HAP-1 (cell line): Measurements from ENCODE around the gene SYCE3.
A peak's percentile ranks its signal among the peaks of the same experiment; 100 is the strongest.

ENCODE experiments used
- DNase-seq, 2 experiments: peaks; one replicate each; pipeline ENCODE4 v3.0.0-alpha.2; 2016 to 2020; ENCODE audit warnings: low spot score in 2 of 2
- H3K27me3 ChIP-seq: fragments of 250-450 bp; sonication (Bioruptor Pico); 2 replicates; pipeline ENCODE4 v1.5.1; 2020; ENCODE audit warnings: low read depth, mild to moderate bottlenecking, moderate library complexity
- H3K36me3 ChIP-seq: fragments of 250-450 bp; sonication (Bioruptor Pico); replicated peaks from 2 replicates; pipeline ENCODE4 v1.5.1; 2020; ENCODE audit warnings: mild to moderate bottlenecking
- H3K4me1 ChIP-seq: fragments of 250-450 bp; sonication (Bioruptor Pico); 2 replicates; pipeline ENCODE4 v1.5.1; 2020; ENCODE audit warnings: mild to moderate bottlenecking
- H3K4me3 ChIP-seq: fragments of 250-450 bp; sonication (Bioruptor Pico); 2 replicates; pipeline ENCODE4 v1.5.1; 2020; ENCODE audit warnings: mild to moderate bottlenecking, moderate library complexity
- H3K9me3 ChIP-seq: fragments of 250-450 bp; sonication (Bioruptor Pico); 2 replicates; pipeline ENCODE4 v1.5.1; 2020; ENCODE audit warnings: mild to moderate bottlenecking, moderate library complexity
- in situ Hi-C: fragments of 300-500 bp; cut with MboI; formaldehyde crosslinking; loops from 3 replicates; pipeline ENCODE4 v1.14.3; 2020; ENCODE audit warnings: low sequenced_read_pairs, inconsistent platforms, mixed read lengths

Gene SYCE3

GRCh38 chr22:50576070-50576469 is 13.4 kb upstream of the SYCE3 start:
- in situ Hi-C loops, result no loop called here

GRCh38 chr22:50575426-50575941 is 12.8 kb upstream of the SYCE3 start:
- no peaks in the 10 kb centered on the region for H3K4me1 ChIP-seq
- H3K36me3 ChIP-seq, result peaks cover 81% of the 10 kb centered on the region
- in situ Hi-C loops, result no loop called here

More at GRCh38 chr22:50576070-50576469, 13.4 kb upstream of the SYCE3 start:
- Histone ChIP-seq H3K36me3 (peaks cover 79% of the 10 kb centered on the region), H3K9me3 (no peaks in the 10 kb centered on the region), H3K4me1 (no peaks in the 10 kb centered on the region), H3K4me3 (no peak overlapping the region), H3K27me3 (no peaks in the 10 kb centered on the region)
- peak; percentile 17 to 45 for DNase-seq

GRCh38 chr22:50574383-50574755 is 11.7 kb upstream of the SYCE3 start:
- Histone ChIP-seq H3K4me3 (no peak overlapping the region), H3K27me3 (no peaks in the 10 kb centered on the region), H3K36me3 (peaks cover 81% of the 10 kb centered on the region), H3K9me3 (no peaks in the 10 kb centered on the region), H3K4me1 (no peaks in the 10 kb centered on the region)
- in situ Hi-C loops, result no loop called here
- DNase-seq, result no peak

More at GRCh38 chr22:50575426-50575941, 12.8 kb upstream of the SYCE3 start:
- no peak for DNase-seq
- no peak overlapping the region for H3K4me3 ChIP-seq
- no peaks in the 10 kb centered on the region for H3K27me3 ChIP-seq
- H3K9me3 ChIP-seq, result no peaks in the 10 kb centered on the region

- Histone ChIP-seq H3K36me3 (peaks cover 81% of the 10 kb centered on the region), H3K4me3 (no peak overlapping the region), H3K4me1 (no peaks in the 10 kb centered on the region), H3K27me3 (no peaks in the 10 kb centered on the region), H3K9me3 (no peaks in the 10 kb centered on the region)
- in situ Hi-C loops, result no loop called here
- DNase-seq, result no peak
Observed at GRCh38 chr22:50573491-50574382, 11.0 kb upstream of the SYCE3 start.

GRCh38 chr22:50572965-50573364 is 10.2 kb upstream of the SYCE3 start:
- H3K9me3 ChIP-seq, result no peaks in the 10 kb centered on the region
- H3K36me3 ChIP-seq, result peaks cover 80% of the 10 kb centered on the region
- H3K4me3 ChIP-seq, result no peak overlapping the region
- no peak for DNase-seq
- H3K4me1 ChIP-seq, result no peaks in the 10 kb centered on the region
- in situ Hi-C loops, result no loop called here
- H3K27me3 ChIP-seq, result no peaks in the 10 kb centered on the region

GRCh38 chr22:50571264-50572175 is 8.8 kb upstream of the SYCE3 start:
- Histone ChIP-seq H3K36me3 (peaks cover 75% of the 10 kb centered on the region), H3K27me3 (no peaks in the 10 kb centered on the region), H3K4me3 (no peak overlapping the region), H3K4me1 (no peaks in the 10 kb centered on the region), H3K9me3 (no peaks in the 10 kb centered on the region)
- in situ Hi-C loops, result no loop called here
- no peak for DNase-seq

- H3K4me3 ChIP-seq, result no peak overlapping the region
- H3K9me3 ChIP-seq, result no peaks in the 10 kb centered on the region
- no peaks in the 10 kb centered on the region for H3K4me1 ChIP-seq
- in situ Hi-C loops, result no loop called here
- no peaks in the 10 kb centered on the region for H3K27me3 ChIP-seq
- peaks cover 68% of the 10 kb centered on the region for H3K36me3 ChIP-seq
- DNase-seq, result no peak
Observed at GRCh38 chr22:50570861-50571260, 8.1 kb upstream of the SYCE3 start.

- Histone ChIP-seq H3K4me3 (no peak overlapping the region), H3K27me3 (no peaks in the 10 kb centered on the region), H3K9me3 (no peaks in the 10 kb centered on the region), H3K4me1 (no peaks in the 10 kb centered on the region), H3K36me3 (peaks cover 63% of the 10 kb centered on the region)
- in situ Hi-C loops, result no loop called here
- no peak for DNase-seq
Observed at GRCh38 chr22:50569896-50570535, 7.3 kb upstream of the SYCE3 start.

- Histone ChIP-seq H3K9me3 (no peaks in the 10 kb centered on the region), H3K36me3 (peaks cover 57% of the 10 kb centered on the region), H3K4me1 (no peaks in the 10 kb centered on the region), H3K4me3 (no peak overlapping the region), H3K27me3 (no peaks in the 10 kb centered on the region)
- in situ Hi-C loops, result no loop called here
- DNase-seq, result no peak
Observed at GRCh38 chr22:50569041-50569459, 6.3 kb upstream of the SYCE3 start.

GRCh38 chr22:50568626-50569025 is 5.9 kb upstream of the SYCE3 start:
- H3K27me3 ChIP-seq, result no peaks in the 10 kb centered on the region
- DNase-seq, result no peak
- in situ Hi-C loops, result no loop called here
- no peaks in the 10 kb centered on the region for H3K4me1 ChIP-seq
- H3K4me3 ChIP-seq, result no peak overlapping the region
- no peaks in the 10 kb centered on the region for H3K9me3 ChIP-seq
- peaks cover 53% of the 10 kb centered on the region for H3K36me3 ChIP-seq

GRCh38 chr22:50567721-50568252 is 5.1 kb upstream of the SYCE3 start:
- Histone ChIP-seq H3K9me3 (no peaks in the 10 kb centered on the region), H3K4me1 (0 out of 2 replicates have a peak, but pooled peaks cover 6% of the 10 kb centered on the region), H3K27me3 (no peaks in the 10 kb centered on the region), H3K4me3 (no peak overlapping the region), H3K36me3 (peaks cover 44% of the 10 kb centered on the region)
- no peak for DNase-seq
- in situ Hi-C loops, result no loop called here

GRCh38 chr22:50564289-50564688 is 1.6 kb upstream of the SYCE3 start:
- no peaks in the 10 kb centered on the region for H3K27me3 ChIP-seq
- no peak overlapping the region for H3K4me3 ChIP-seq
- 0 out of 2 replicates have a peak, but pooled peaks cover 6% of the 10 kb centered on the region for H3K4me1 ChIP-seq
- in situ Hi-C loops, result no loop called here
- no peak for DNase-seq
- H3K36me3 ChIP-seq, result peaks cover 9% of the 10 kb centered on the region
- H3K9me3 ChIP-seq, result no peaks in the 10 kb centered on the region
